HepG2 (cell line): ENCODE results near the gene MRPL20. TPM values are rescaled to one million over a fixed set of nuclear protein-coding genes. Genes with fewer than 3 reads are reported as not detected.

Experiments used
- ARNT ChIP-seq: fragments of 450-650 bp; IDR thresholded peaks from 2 replicates; pipeline ENCODE4 v1.6.1; 2017
- ATAD3A ChIP-seq: sonication (generic); formaldehyde crosslinking; IDR thresholded peaks from 2 replicates; pipeline ENCODE4 v1.4.0; 2020; ENCODE audit warnings: missing genetic modification reagents
- DNMT1 ChIP-seq: sonication (generic); formaldehyde crosslinking; IDR thresholded peaks from 2 replicates; pipeline ENCODE4 v1.5.1; 2020; ENCODE audit warnings: mild to moderate bottlenecking, missing genetic modification reagents
- GATAD1 ChIP-seq: IDR thresholded peaks from 2 replicates; pipeline ENCODE4 v1.6.1; 2016; ENCODE audit warnings: missing genetic modification reagents, missing compliant biosample characterization
- GFI1 ChIP-seq: sonication (generic); formaldehyde crosslinking; IDR thresholded peaks from 2 replicates; pipeline ENCODE4 v1.5.0; 2020; ENCODE audit warnings: missing genetic modification reagents, mild to moderate bottlenecking, borderline replicate concordance
- PAXIP1 ChIP-seq: sonication (generic); formaldehyde crosslinking; conservative IDR thresholded peaks from 2 replicates; pipeline ENCODE4 v1.4.0; 2020; ENCODE audit warnings: mild to moderate bottlenecking, missing genetic modification reagents, moderate library complexity
- RARA ChIP-seq: IDR thresholded peaks from 2 replicates; pipeline ENCODE4 v1.6.1; 2016; ENCODE audit warnings: missing genetic modification reagents, missing compliant biosample characterization
- TFDP1 ChIP-seq: IDR thresholded peaks from 2 replicates; pipeline ENCODE4 v1.6.1; 2016; ENCODE audit warnings: missing compliant biosample characterization, missing genetic modification reagents, borderline replicate concordance
- U2AF2 ChIP-seq: fragments of 200-400 bp; formaldehyde crosslinking; IDR thresholded peaks from 2 replicates; pipeline ENCODE4 v1.6.1; 2017; ENCODE audit warnings: low read depth, mild to moderate bottlenecking, low read length
- ZBTB1 ChIP-seq: sonication (generic); formaldehyde crosslinking; IDR thresholded peaks from 2 replicates; pipeline ENCODE4 v1.4.0; 2020; ENCODE audit warnings: missing genetic modification reagents, borderline replicate concordance
- ZNF407 ChIP-seq: sonication (generic); formaldehyde crosslinking; IDR thresholded peaks from one replicate; pipeline ENCODE4 v1.5.1; 2020; ENCODE audit warnings: mild to moderate bottlenecking, missing genetic modification reagents; ENCODE audit errors: not compliant biosample characterization
- ZNF607 ChIP-seq: sonication (generic); formaldehyde crosslinking; IDR thresholded peaks from 2 replicates; pipeline ENCODE4 v1.5.1; 2020; ENCODE audit warnings: missing genetic modification reagents, mild to moderate bottlenecking, borderline replicate concordance
- ZNF780A ChIP-seq: sonication (generic); formaldehyde crosslinking; IDR thresholded peaks from 2 replicates; pipeline ENCODE4 v1.8.0; 2022; ENCODE audit warnings: mild to moderate bottlenecking, missing genetic modification reagents, moderate library complexity
- polyA plus RNA-seq, 8 experiments: library from polyadenylated mRNA; depleted of rRNA in 3 of 8; stranded (reverse) in 7 of 8; unstranded in 1 of 8; fragments of >200 nt; fragmentation: Illumina TruSeq in 4 of 8; extraction: Trizol in 4 of 8; gene quantifications; 2 replicates each; pipeline versions ENCODE4 v1.2.1 to v1.2.3, GENCODE V29; 2011 to 2016; ENCODE audit warnings: low read depth in 4 of 8, missing spikeins in 1 of 8, mixed read lengths in 1 of 8; ENCODE audit not compliant: insufficient read depth in 1 of 8
- total RNA-seq, 5 experiments: library from RNA; depleted of rRNA; stranded (reverse); fragments of >200 nt; fragmentation: Illumina TruSeq; extraction: Trizol; gene quantifications; 2 replicates each; pipeline ENCODE4 v1.2.3, GENCODE V29; 2016; ENCODE audit warnings: low read depth in 1 of 5
- TF ChIP-seq, protein P1 (sequence below): IDR thresholded peaks from 2 replicates; pipeline ENCODE4 v1.6.1; 2016; ENCODE audit warnings: low read depth, borderline replicate concordance
- TF ChIP-seq, protein P2 (sequence below): sonication (generic); formaldehyde crosslinking; IDR thresholded peaks from 2 replicates; pipeline ENCODE4 v1.8.1; 2023; ENCODE audit warnings: missing genetic modification reagents, mild to moderate bottlenecking, borderline replicate concordance

Gene MRPL20
- total and polyA plus RNA-seq, 2 of the 13 experiments (the other 11 are each of a cell fraction or from before 2014, with no cell fraction given) = 59.2 to 127 TPM

- TF ChIP-seq GATAD1 (CRISPR knock-in tag) (peak; percentile 99), ZNF407 (no peak), TFDP1 (CRISPR knock-in tag) (peak; percentile 70; the same call in 1 of the 2 replicates), DNMT1 (CRISPR knock-in tag) (no peak), ATAD3A (no peak), U2AF2 (0 out of 2 replicates have a peak, but pooled peaks have one; percentile 46), ARNT (no peak), PAXIP1 (CRISPR knock-in tag) (peak; percentile 66; the same call in 1 of the 2 replicates), GFI1 (peak; percentile 46; the same call in 1 of the 2 replicates), RARA (peak; percentile 71), ZNF780A (peak; percentile 25; the same call in 1 of the 2 replicates), ZNF607 (0 out of 2 replicates have a peak, but pooled peaks have one; percentile 56), ZBTB1 (no peak)
- TF ChIP-seq, protein P1, sequence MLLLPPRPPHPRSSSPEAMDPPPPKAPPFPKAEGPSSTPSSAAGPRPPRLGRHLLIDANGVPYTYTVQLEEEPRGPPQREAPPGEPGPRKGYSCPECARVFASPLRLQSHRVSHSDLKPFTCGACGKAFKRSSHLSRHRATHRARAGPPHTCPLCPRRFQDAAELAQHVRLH = peak; percentile 63; the same call in 1 of the 2 replicates
- TF ChIP-seq, protein P2, sequence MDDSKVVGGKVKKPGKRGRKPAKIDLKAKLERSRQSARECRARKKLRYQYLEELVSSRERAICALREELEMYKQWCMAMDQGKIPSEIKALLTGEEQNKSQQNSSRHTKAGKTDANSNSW (CRISPR knock-in tag) = peak; percentile 80; the same call in 1 of the 2 replicates
Observed at GRCh38 chr1:1406821-1407635, at the start of gene MRPL20 (continued).
